ENCODE measurements around the gene POMC. TPM values are rescaled to one million over a fixed set of nuclear protein-coding genes. Genes with fewer than 3 reads are reported as not detected.
A peak's percentile ranks its signal among the peaks of the same experiment; 100 is the strongest.
"Not testable (repeated sequence)": the region's sequence is repeated elsewhere in the genome, so short reads cannot be mapped to it uniquely, and the experiment has no call there.

The POMC gene
- total and polyA plus RNA-seq, 5 experiments from 2014 or later, result 4.9 to 15.2 (median 7.6) TPM

GRCh38 chr2:25174192-25174861 is 5.9 kb upstream of the POMC start:
- no peak for ATAC-seq
- no peaks in the 10 kb centered on the region for H3K9me3 Mint-ChIP-seq
- peak overlapping the region in 2 of 10 donors; percentile 14 to 34 for H3K27ac Mint-ChIP-seq
- peaks cover 10 to 48% (median 30%) of the 10 kb centered on the region in 5 donors for H3K27me3 Mint-ChIP-seq
- H3K36me3 Mint-ChIP-seq, result no peaks in the 10 kb centered on the region
- H3K4me3 Mint-ChIP-seq, result no peak overlapping the region
- DNase-seq, result no peak
- POLR2A ChIA-PET, result no interaction called here
- peaks cover 2 to 6% (median 5%) of the 10 kb centered on the region in 4 donors for H3K4me1 Mint-ChIP-seq

- Mint-ChIP-seq H3K9me3 (no peaks in the 10 kb centered on the region), H3K4me1 (peaks cover 2 to 11% (median 9%) of the 10 kb centered on the region in 4 donors), H3K4me3 (no peak overlapping the region), H3K36me3 (no peaks in the 10 kb centered on the region), H3K27me3 (peaks cover 14 to 50% (median 36%) of the 10 kb centered on the region in 5 donors), H3K27ac (no peak overlapping the region)
- DNase-seq (no peak), ATAC-seq (no peak)
- POLR2A ChIA-PET, result no interaction called here
Measured at GRCh38 chr2:25173719-25174118, 5.3 kb upstream of the POMC start.

GRCh38 chr2:25170888-25171287 is 2.5 kb upstream of the POMC start:
- Mint-ChIP-seq H3K4me3 (no peak overlapping the region), H3K36me3 (no peaks in the 10 kb centered on the region), H3K4me1 (peaks cover 11 to 27% (median 22%) of the 10 kb centered on the region in 4 donors)

GRCh38 chr2:25169073-25169470 is 692 bp upstream of the POMC start:
- DNase-seq (no peak), ATAC-seq (no peak)
- peaks cover 13 to 36% (median 26%) of the 10 kb centered on the region in 4 donors for H3K4me1 Mint-ChIP-seq
- peaks cover 16 to 44% (median 32%) of the 10 kb centered on the region in 5 donors for H3K27me3 Mint-ChIP-seq
- peak overlapping the region in 4 of 10 donors; percentile 28 to 80 (median 54) for H3K27ac Mint-ChIP-seq
- POLR2A ChIA-PET, result interaction anchor here (0.5 to 0.6 kb wide), 2 partner anchors 28 to 1723 kb away, joined by 3 to 4 read pairs; no protein-coding TSS in a partner anchor
- no peaks in the 10 kb centered on the region for H3K9me3 Mint-ChIP-seq
- H3K36me3 Mint-ChIP-seq, result no peaks in the 10 kb centered on the region
- peak overlapping the region; percentile 66 to 91 (median 70) for H3K4me3 Mint-ChIP-seq

More at GRCh38 chr2:25170888-25171287, 2.5 kb upstream of the POMC start:
- ATAC-seq (no peak), DNase-seq (no peak)
- Mint-ChIP-seq H3K27ac (no peak overlapping the region), H3K27me3 (peaks cover 16 to 48% (median 43%) of the 10 kb centered on the region in 5 donors), H3K9me3 (no peaks in the 10 kb centered on the region)
- POLR2A ChIA-PET, result no interaction called here

- Mint-ChIP-seq H3K36me3 (no peaks in the 10 kb centered on the region), H3K9me3 (no peaks in the 10 kb centered on the region), H3K27ac (peak overlapping the region in 5 of 10 donors; percentile 5 to 72 (median 43)), H3K4me3 (peak overlapping the region in 7 of 10 donors; percentile 11 to 91 (median 30)), H3K4me1 (peaks cover 10 to 31% (median 22%) of the 10 kb centered on the region in 4 donors), H3K27me3 (peaks cover 16 to 35% (median 24%) of the 10 kb centered on the region in 5 donors)
- DNase-seq, result peak in 9 of 10 donors; percentile 15 to 81 (median 42)
- ATAC-seq, result peak; percentile 64 to 72
- POLR2A ChIA-PET, result interaction anchor here (0.5 to 1.1 kb wide), 6 partner anchors 30 to 343 kb away, joined by 3 to 5 read pairs (median 3); no protein-coding TSS in a partner anchor
Measured at GRCh38 chr2:25165992-25166875, 2.1 kb downstream of the POMC start.

- Mint-ChIP-seq H3K27ac (peak overlapping the region in 2 of 10 donors; percentile 60 to 66), H3K36me3 (no peaks in the 10 kb centered on the region), H3K4me1 (peaks cover 13 to 45% (median 34%) of the 10 kb centered on the region in 4 donors), H3K4me3 (peak overlapping the region in 1 of 10 donors; percentile 35), H3K9me3 (no peaks in the 10 kb centered on the region), H3K27me3 (peaks cover 9 to 23% (median 17%) of the 10 kb centered on the region in 5 donors)
- POLR2A ChIA-PET, result no interaction called here
- DNase-seq (no peak), ATAC-seq (no peak)
Measured at GRCh38 chr2:25164561-25164960, 3.8 kb downstream of the POMC start.

- H3K4me1 Mint-ChIP-seq, result peaks cover 13 to 39% (median 35%) of the 10 kb centered on the region in 4 donors
- H3K9me3 Mint-ChIP-seq, ATAC-seq, DNase-seq, H3K36me3 Mint-ChIP-seq, H3K27me3 Mint-ChIP-seq: not testable (repeated sequence)
- H3K4me3 Mint-ChIP-seq, result peak overlapping the region in 9 of 10 donors; percentile 28 to 75 (median 60)
- H3K27ac Mint-ChIP-seq, result peak overlapping the region in 7 of 10 donors; percentile 69 to 87 (median 80)
- POLR2A ChIA-PET, result interaction anchor here (1.0 kb wide), 1 partner anchor 54 kb away, joined by 3 read pairs; no protein-coding TSS in a partner anchor
Measured at GRCh38 chr2:25162061-25162460, 6.3 kb downstream of the POMC start.

- POLR2A ChIA-PET, result interaction anchor here (1.0 kb wide), 2 partner anchors 55 to 362 kb away, joined by 3 read pairs; no protein-coding TSS in a partner anchor
- Mint-ChIP-seq H3K27me3 (peaks cover 0 to 2% (median 0%) of the 10 kb centered on the region in 5 donors), H3K36me3 (peaks cover 0 to 3% (median 0%) of the 10 kb centered on the region in 3 donors), H3K27ac (peak overlapping the region in 8 of 10 donors; percentile 54 to 90 (median 82)), H3K9me3 (no peaks in the 10 kb centered on the region), H3K4me3 (peak overlapping the region; percentile 44 to 82 (median 72)), H3K4me1 (peaks cover 8 to 34% (median 30%) of the 10 kb centered on the region in 4 donors)
- DNase-seq, result peak; percentile 30 to 86 (median 58)
- ATAC-seq, result peak; percentile 65 to 77
Measured at GRCh38 chr2:25161055-25161781, 7.2 kb downstream of the POMC start.

- DNase-seq (no peak), ATAC-seq (no peak)
- POLR2A ChIA-PET, result interaction anchor here (1.0 kb wide), 1 partner anchor 363 kb away, joined by 3 read pairs; no protein-coding TSS in a partner anchor
- peaks cover 0 to 3% (median 0%) of the 10 kb centered on the region in 3 donors for H3K36me3 Mint-ChIP-seq
- H3K27ac Mint-ChIP-seq, result peak overlapping the region in 8 of 10 donors; percentile 42 to 87 (median 74)
- H3K4me3 Mint-ChIP-seq, result peak overlapping the region; percentile 1 to 77 (median 60)
- H3K4me1 Mint-ChIP-seq, result peaks cover 3 to 25% (median 23%) of the 10 kb centered on the region in 4 donors
- H3K9me3 Mint-ChIP-seq, result no peaks in the 10 kb centered on the region
- peaks cover 0 to 2% (median 0%) of the 10 kb centered on the region in 5 donors for H3K27me3 Mint-ChIP-seq
Measured at GRCh38 chr2:25160376-25160775, 8.0 kb downstream of the POMC start.

GRCh38 chr2:25159949-25160348 is 8.4 kb downstream of the POMC start:
- no peak for ATAC-seq
- no peaks in the 10 kb centered on the region for H3K9me3 Mint-ChIP-seq
- peak overlapping the region in 6 of 10 donors; percentile 3 to 87 (median 54) for H3K27ac Mint-ChIP-seq
- peak overlapping the region; percentile 1 to 76 (median 58) for H3K4me3 Mint-ChIP-seq
- H3K4me1 Mint-ChIP-seq, result peaks cover 3 to 24% (median 21%) of the 10 kb centered on the region in 4 donors
- H3K27me3 Mint-ChIP-seq, result peaks cover 0 to 2% (median 0%) of the 10 kb centered on the region in 5 donors
- peaks cover 0 to 3% (median 0%) of the 10 kb centered on the region in 3 donors for H3K36me3 Mint-ChIP-seq
- DNase-seq, result no peak
- POLR2A ChIA-PET, result no interaction called here

GRCh38 chr2:25158096-25158852 is 10.1 kb downstream of the POMC start:
- Mint-ChIP-seq H3K27me3 (peaks cover 0 to 2% (median 0%) of the 10 kb centered on the region in 5 donors), H3K9me3 (no peaks in the 10 kb centered on the region), H3K36me3 (peaks cover 0 to 3% (median 0%) of the 10 kb centered on the region in 3 donors), H3K4me1 (peaks cover 4 to 24% (median 21%) of the 10 kb centered on the region in 4 donors), H3K27ac (peak overlapping the region in 1 of 10 donors; percentile 69), H3K4me3 (no peak overlapping the region)
- DNase-seq (no peak), ATAC-seq (no peak)
- POLR2A ChIA-PET, result interaction anchor here (1.0 kb wide), 1 partner anchor 10 kb away, joined by 3 read pairs; the partner anchor contains the start of gene POMC
